GM21619 (cell line): ENCODE data around the gene SCRT2.
"Not testable (repeated sequence)": the region's sequence is repeated elsewhere in the genome, so short reads cannot be mapped to it uniquely, and the experiment has no call there.

Experiments
- ATAC-seq: cut with Tn5 transposase; IDR thresholded peaks from one replicate; pipeline ENCODE4 v1.9.1; 2021; ENCODE audit not compliant: unreplicated experiment

Gene SCRT2

GRCh38 chr20:701401-702129, 26.0 kb upstream of the SCRT2 start:
- no peak for ATAC-seq

- no peak for ATAC-seq
Observed at GRCh38 chr20:699811-700338, 24.3 kb upstream of the SCRT2 start.

DNA sequence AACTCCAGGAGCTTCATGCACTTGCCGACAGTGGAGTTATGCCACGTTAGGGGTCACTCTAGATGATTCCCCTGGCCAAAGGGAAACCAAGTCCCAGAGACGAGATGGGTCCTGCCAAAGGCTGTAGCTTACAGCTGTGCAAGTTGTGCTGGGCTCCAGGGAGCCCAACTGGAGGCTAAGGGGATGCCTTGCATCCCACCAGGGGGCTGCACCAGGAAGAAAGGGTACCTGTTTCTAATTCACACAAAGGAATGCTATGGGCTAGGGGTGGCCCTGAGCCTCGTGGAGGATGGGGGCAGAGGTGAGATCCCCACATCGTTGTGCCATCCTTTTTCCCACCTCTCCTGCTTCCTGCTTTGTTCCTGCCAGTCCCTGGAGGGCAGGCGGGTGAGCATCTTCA, 23.7 kb upstream of the SCRT2 start:
- no peak for ATAC-seq

DNA sequence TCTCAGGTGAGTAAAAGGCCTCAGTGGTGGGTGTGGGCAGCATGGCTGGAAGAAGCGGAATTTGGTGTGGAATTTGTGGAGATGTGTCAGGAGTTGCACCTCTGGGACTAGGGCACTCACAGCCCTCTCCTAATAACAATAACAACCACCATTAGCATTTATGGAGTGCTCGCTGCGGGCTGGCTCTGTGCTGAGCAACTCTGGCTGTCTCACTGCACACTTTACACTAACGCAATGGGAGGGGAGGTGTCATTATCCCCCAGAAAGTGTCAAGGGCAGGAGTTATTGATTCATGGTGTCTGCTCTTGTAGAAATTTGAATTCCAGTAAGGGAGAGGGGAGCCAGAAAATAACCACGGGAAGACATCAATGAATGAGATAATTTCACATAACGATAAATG, 22.7 kb upstream of the SCRT2 start:
- no peak for ATAC-seq

DNA sequence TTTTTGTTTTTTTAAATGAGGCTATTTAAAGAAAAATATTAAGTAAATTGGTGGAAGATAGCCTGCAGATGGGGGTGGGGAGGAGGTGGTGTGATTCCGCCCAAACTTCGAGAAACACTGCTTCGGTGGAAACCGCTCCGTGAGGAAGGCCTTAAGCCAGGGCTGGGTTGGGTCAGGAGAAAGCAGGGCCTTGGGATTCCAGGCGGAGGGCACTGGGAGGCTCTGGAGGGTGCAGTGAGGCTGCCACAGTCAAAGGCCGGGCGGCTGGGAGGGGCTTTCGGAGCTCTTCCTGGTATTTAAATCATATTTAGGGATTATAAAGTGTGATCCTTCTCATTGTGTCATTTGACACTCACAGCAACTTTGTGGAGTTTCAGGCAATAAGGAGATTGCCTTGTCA, 22.2 kb upstream of the SCRT2 start:
- ATAC-seq, result no peak

DNA sequence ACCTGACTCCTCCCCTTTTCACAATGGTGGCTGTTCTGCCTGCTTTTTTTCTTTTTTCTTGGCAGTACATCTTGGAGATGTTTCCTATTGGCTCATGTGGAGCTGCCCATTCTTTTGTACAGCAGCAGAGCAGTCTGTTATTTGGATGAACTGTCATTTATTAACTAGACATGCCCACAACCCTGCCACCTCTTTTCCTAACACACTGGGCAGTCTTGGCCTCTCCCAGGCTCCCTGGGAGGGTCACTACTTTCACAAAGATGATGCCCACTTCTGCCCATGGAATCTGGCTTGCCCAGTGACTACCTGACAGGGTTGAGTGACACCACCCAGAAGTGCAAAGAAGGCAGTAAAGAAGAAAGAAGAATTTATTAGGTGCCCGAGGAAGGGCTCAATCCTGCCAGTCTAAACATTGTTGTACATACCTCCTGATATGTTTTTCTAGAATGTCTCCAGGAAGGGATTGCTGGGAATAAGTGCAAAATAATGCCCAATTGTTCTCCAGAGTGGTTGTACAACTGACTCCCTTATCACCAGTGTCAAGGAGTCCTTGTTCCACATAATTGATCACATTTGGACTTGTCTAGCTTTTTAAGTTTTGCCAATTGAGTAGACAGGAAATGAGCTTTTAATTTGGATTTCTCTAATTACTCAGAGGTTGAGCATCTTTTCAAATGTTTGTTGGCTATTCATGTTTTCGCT, 19.7 kb upstream of the SCRT2 start:
- no peak for ATAC-seq

GRCh38 chr20:694496-694895, 18.9 kb upstream of the SCRT2 start:
- no peak for ATAC-seq

- ATAC-seq, result not testable (repeated sequence)
Observed at GRCh38 chr20:693786-694185, 18.2 kb upstream of the SCRT2 start.

DNA sequence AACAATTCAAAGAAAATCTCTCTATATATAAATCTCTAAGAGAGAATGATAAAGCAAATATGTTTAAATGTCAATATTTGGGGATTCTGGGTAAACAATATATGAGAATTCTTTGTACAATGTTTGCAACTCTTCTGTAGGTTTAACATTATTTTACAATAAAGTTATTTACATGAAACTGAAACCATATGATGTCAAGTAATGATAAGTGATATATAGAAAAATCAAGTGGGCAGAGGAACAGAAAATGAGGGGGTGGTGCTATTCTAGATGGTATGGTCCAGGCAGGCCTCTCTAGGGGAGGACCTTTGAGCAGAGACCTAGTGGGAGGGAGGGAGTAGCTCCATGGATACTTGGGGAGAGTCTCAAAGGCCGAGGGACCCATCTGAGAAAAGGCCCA, 16.4 kb upstream of the SCRT2 start:
- no peak for ATAC-seq

DNA sequence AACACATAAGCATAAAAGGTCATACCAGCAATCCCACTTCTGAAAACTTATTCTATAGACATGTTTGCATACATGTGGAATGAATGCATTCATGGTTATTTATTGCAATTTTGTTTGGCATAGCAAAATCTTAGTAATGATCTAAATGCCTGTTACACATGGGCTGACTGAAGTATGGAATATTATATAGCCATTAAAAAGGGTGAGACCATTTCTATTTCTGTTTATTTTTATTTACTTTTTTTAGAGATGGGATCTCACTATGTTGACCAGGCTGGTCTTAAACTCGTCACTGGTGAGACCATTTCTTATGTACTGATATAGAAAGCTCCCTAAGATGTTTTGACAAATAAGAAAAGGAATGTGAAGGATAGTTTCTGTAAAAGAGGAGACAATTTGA, 14.3 kb upstream of the SCRT2 start:
- no peak for ATAC-seq

DNA sequence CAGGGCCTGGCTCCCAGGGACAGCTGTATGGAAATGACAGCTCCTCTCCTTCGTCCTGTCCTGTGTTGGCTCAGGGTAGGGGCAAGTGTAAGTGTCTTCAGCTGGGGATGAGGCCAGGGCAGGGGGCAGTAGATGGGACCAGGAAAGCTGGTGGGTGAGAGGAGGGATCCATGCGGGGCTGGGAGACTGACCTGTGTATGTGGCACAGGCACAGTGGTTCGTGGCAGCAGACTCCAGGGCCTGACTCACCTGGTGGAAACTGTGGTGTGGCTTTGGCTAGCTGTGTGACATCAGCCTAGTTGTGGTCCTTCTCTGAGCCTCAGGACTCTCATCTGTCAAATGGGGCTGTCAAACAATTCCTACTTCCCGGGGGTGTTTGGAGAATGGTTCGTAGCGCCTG, 13.7 kb upstream of the SCRT2 start:
- ATAC-seq, result no peak

GRCh38 chr20:688809-689212, 13.2 kb upstream of the SCRT2 start:
- ATAC-seq, result no peak

DNA sequence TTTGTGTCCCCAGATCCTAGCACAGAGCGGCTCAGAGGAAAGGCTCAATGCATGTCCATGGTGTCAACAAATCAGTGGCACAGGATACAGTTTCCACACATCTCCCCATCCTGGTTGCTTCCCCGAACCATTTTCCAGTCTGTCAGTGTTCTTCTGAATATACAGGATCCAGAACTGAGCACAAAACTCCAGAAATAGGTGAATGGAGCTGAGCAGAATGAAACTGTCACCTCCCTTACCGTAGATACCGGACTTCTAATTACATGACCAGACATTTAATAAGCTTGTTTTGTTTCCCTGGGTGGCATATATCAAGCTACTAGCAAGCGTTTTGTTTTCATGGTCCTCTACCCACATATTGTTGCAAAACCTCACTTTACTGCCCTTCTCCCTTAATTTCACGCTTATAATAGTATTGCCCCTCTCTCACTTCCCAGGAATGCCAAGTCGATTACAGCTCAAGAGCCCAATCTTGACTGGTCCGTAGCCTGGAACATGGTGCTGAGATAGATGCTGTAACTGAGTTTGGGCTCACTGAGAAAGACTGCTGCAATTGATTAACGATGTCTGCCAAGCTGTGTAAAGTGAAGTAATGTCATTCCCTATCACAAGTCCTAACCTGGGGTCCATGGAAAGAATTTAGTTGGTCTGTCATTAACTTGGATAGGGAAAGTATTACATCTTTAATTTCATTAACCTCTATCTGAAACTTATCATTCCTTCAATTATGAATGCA, 12.0 kb upstream of the SCRT2 start:
- ATAC-seq, result no peak

DNA sequence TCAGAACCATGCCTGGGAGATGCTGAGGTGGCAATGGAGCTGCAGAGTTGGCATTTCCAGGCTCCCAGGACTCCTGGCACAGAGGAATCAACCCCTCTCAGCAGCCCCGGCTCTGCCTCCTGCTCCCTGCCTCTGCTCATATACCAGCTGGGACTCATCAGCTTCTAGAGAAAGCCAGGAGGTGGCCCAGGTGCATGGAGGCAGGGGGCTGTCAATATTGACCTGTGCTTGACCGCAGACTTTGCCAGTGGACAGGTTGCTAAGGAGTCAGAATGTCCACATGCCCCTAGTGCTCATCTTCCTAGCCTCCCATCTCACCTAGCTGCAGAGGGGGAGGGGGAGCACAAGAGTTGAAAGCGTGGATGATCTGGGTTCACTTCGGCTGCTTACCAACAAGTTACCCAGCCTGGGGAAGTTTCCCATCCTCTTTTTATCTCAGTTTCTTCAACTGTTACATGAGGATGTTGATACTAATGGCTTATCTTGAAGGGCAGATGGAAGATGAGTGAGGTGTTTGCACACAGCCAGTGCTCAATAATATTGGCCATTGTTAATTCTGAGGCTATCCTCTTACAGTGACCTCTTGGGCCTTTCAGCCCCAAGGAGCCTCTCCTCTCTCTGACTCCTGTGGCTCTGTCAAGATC, 9.2 kb upstream of the SCRT2 start:
- no peak for ATAC-seq

DNA sequence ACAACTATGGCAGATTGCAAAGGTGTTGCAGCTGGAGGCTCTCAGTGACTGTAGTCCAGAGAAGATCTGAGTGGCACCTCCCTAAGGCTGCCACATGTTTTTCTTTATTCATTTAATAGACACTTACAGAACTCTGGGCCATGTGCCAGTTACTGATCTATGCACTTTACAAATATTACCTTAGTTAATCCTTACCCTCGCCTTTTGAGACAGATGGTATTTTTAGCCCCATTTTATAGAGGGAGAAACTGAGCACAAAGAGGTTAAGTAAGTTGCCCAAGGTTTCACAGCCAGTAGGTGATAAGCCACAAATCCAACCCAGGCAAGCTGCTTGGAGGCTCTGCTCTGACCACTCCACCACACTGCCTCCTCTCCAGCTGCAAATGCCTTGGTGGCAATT, 6.5 kb upstream of the SCRT2 start:
- ATAC-seq, result no peak

DNA sequence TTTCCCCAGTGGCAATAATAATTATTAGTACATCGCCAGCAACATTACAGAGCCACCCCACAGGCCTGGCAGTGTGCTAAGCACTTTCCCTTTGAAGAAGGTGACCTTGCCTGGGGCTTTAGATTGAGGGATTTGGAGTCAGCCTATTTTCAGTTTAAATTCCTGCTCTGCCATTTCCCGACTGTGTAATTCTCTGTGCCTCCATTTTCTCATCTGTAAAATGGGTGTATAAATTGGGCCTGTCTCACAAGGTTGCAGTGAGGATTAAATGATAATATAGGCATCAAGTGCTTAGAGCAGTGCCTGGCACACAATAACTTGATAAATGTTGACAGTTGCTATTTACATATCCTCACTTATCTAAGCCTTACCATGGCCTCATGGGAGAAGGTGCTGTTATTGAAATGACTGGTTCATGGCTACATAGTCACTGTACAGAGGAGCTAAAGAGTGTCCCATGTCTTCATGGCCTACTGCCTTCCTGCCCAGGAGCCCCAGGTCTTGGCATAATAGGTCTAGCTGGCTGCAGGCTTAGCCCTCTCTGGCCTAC, 5.1 kb upstream of the SCRT2 start:
- no peak for ATAC-seq

DNA sequence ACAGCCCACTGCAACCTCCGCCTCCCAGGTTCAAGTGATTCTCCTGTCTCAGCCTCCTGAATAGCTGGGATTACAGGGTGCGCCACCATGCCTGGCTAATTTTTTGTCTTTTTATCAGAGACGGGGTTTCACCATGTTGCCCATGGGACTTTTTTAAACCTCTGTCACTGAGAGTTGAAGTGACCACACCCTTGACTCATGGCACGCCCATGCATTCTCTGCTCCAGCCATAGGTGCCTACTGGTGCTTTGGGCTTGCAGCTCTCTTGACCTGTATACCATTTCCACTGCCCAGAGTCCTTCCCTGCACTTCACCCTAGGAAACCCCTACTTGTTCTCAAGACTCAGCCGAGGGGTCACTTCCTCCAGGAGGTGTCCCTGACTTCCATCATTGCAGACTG, 2.4 kb upstream of the SCRT2 start:
- no peak for ATAC-seq

DNA sequence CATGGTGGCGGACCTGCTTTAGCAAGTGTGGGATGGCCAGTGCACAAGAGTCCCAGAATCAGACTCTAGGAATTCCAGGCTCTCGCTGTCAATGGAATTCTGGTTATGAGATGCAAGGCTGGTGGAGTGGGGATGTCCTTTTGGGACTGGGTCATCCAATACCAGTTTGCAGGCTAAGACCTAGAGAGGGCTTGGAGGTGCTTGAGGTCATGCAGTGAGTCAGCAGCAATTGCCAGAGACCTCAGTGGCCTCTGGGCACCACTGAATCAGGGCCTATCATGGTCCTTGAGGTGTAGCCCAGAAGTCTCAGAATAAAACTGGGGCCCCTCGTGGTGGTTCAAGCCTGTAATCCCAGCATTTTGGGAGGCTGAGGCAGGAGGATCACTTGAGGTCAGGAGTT, 1.4 kb upstream of the SCRT2 start:
- no peak for ATAC-seq

GRCh38 chr20:676315-676937, 824 bp upstream of the SCRT2 start:
- no peak for ATAC-seq

DNA sequence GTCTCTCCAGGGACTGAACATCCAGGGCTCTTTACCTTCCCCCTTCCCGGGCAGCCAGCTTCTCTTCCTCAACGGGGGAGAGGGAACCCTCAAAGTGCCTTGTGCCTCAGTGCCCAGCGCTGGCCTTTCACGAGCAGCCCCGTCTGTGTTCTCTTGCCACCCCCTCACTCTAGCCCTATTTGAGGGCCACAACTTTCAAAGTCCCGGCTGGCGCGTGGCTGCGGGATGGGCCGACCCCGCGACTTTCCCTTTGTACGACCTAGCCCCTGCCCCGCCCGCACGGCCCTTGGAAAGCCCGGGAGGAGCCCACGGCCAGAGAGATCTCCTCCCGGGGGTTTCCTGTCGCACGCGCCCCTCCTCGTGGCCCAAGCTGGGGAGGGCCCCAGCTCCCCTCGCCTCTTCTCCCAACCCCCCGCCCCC, 559 bp downstream of the SCRT2 start:
- no peak for ATAC-seq

DNA sequence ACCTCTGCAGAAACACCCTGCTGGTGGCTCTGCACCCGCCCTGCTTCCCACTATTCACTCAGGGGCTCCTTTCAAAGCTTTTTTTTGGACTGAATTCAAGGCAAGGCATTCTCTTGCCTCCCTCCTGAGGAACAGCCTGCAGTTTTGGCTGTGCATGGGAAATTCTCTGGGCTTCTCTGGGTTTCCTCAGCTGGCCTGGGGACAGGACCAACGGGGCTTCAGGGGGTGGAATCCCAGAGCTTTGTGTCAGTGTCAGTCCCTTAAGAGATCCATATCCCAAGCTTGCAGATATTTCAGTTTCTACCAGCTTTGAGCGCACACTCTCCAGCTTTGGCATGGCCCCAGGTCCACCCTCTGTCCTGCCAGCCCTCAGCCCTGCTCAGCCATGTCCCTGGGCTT, 2.0 kb downstream of the SCRT2 start:
- no peak for ATAC-seq
